ENCODE measurements around the gene ZNF133.
"Not testable (repeated sequence)": the region's sequence is repeated elsewhere in the genome, so short reads cannot be mapped to it uniquely, and the experiment has no call there.

The ZNF133 gene

DNA sequence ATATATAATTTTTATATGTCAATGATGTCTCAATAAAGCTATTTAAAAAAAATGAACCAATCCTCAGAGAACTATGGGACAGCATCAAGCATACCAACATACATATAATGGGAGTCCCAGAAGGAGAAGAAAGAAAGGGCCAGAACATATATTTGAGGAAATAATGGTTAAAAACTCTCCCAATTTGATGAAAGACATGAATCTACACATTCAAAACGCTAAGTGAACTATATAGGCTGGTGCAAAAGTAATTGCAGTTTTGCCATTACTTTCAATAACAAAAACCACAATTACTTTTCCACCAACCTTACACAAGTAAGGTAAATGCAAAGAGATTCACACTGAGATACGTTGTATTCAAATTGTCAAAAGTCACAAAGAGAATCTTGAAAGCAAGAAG is 43.4 kb downstream of the ZNF133 start:
- in situ Hi-C loops (cut with MboI; ENCODE audit: low pct_unique_long_range_greater_than_20kb, low sequenced_read_pairs), result no loop called here
- DNase-seq, result no peak

DNA sequence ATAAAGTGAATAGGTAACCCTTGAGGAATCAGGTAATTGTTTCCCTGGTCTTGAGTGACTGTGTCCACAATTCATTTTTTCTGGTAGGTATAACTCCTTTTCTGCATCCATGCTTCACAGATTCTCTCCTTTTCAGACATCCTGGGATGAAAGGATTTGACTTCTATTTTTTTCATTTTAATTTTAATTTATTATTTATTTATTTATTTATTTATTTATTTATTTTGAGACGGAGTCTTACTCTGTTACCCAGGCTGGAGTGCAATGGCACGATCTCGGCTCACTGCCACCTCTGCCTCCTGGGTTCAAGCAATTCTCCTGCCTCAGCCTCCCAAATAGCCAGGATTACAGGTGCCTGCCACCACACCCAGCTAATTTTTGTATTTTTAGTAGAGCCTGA is 61.4 kb downstream of the ZNF133 start:
- DNase-seq; in situ Hi-C loops (cut with MboI; ENCODE audit: low pct_unique_long_range_greater_than_20kb, low sequenced_read_pairs): not testable (repeated sequence)

- in situ Hi-C loops (cut with MboI; ENCODE audit: low pct_unique_long_range_greater_than_20kb, low sequenced_read_pairs), result no loop called here
- no peak for DNase-seq
Observed at GRCh38 chr20:18359854-18360253, 71.5 kb downstream of the ZNF133 start.

GRCh38 chr20:18360635-18361034 is 72.3 kb downstream of the ZNF133 start:
- no peak for DNase-seq
- in situ Hi-C loops (cut with MboI; ENCODE audit: low pct_unique_long_range_greater_than_20kb, low sequenced_read_pairs), result no loop called here

GRCh38 chr20:18361678-18362077 is 73.4 kb downstream of the ZNF133 start:
- in situ Hi-C loops (cut with MboI; ENCODE audit: low pct_unique_long_range_greater_than_20kb, low sequenced_read_pairs), result no loop called here
- no peak for DNase-seq

GRCh38 chr20:18362916-18363315 is 74.6 kb downstream of the ZNF133 start:
- in situ Hi-C loops (cut with MboI; ENCODE audit: low pct_unique_long_range_greater_than_20kb, low sequenced_read_pairs), result no loop called here
- no peak for DNase-seq

- in situ Hi-C loops (cut with MboI; ENCODE audit: low pct_unique_long_range_greater_than_20kb, low sequenced_read_pairs), result no loop called here
- DNase-seq, result no peak
Observed at GRCh38 chr20:18363708-18364107, 75.4 kb downstream of the ZNF133 start.

DNA sequence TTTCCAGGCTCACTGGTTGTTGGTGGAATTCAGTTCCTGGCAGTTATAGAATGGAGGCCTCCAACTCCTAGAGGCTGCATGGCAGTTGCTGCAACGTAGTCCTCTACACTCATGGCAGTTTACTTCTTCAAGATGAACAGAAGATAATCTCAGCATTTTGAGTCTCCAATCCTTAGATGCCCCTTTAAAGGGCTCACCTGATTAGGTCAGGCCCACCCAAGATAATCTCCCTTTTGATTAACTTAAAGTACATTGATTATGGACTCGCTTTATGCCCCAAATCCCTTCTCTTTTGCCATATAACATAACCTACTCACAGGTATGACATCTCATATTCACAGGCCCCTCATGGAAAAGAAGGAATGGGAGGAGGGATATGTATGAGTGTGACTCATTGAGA is 76.4 kb downstream of the ZNF133 start:
- DNase-seq, result no peak
- in situ Hi-C loops (cut with MboI; ENCODE audit: low pct_unique_long_range_greater_than_20kb, low sequenced_read_pairs), result no loop called here

Data from KBM-7 (cell line).